Measurements from ENCODE around the gene ARID5B. TPM values are rescaled to one million over a fixed set of nuclear protein-coding genes. Genes with fewer than 3 reads are reported as not detected.

Gene ARID5B
- total and polyA plus RNA-seq, 5 donors from 2014 or later: 58.1 to 169 (median 64.0) TPM

- no peaks in the 10 kb centered on the region for H3K9me3 ChIP-seq (ENCODE audit: control insufficient read depth in 2 of 2, low read length in 2 of 2)
- ATAC-seq (ENCODE audit: low read depth in 2 of 2): no peak
- no peaks in the 10 kb centered on the region for H3K27me3 Mint-ChIP-seq
- peaks cover 27% of the 10 kb centered on the region for H3K36me3 Mint-ChIP-seq
- H3K36me3 ChIP-seq (ENCODE audit: control insufficient read depth, insufficient read depth, low read length): peaks cover 8% of the 10 kb centered on the region
- H3K27me3 ChIP-seq (ENCODE audit: control insufficient read depth, insufficient read depth, low read length): no peaks in the 10 kb centered on the region
- H3K4me1 Mint-ChIP-seq: peaks cover 38 to 86% (median 69%) of the 10 kb centered on the region in 4 donors
- peak overlapping the region; percentile 92 for H3K27ac ChIP-seq (ENCODE audit: insufficient read depth, low read length, poor library complexity, severe bottlenecking)
- peak overlapping the region in 3 of 4 donors; percentile 52 to 72 (median 53) for H3K4me3 Mint-ChIP-seq
- no peaks in the 10 kb centered on the region for H3K9me3 Mint-ChIP-seq
- H3K4me3 ChIP-seq (ENCODE audit: low read depth, low read length): no peak overlapping the region
- DNase-seq: no peak
- peaks cover 75% of the 10 kb centered on the region for H3K4me1 ChIP-seq (ENCODE audit: control insufficient read depth, insufficient read depth, low read length, poor library complexity, severe bottlenecking)
- peak overlapping the region; percentile 84 to 98 (median 98) for H3K27ac Mint-ChIP-seq
Measured at GRCh38 chr10:61991166-61991565, 89.7 kb downstream of the ARID5B start.

- peak overlapping the region; percentile 92 for H3K27ac ChIP-seq (ENCODE audit: insufficient read depth, low read length, poor library complexity, severe bottlenecking)
- ATAC-seq (ENCODE audit: low read depth in 2 of 2): no peak
- H3K36me3 ChIP-seq (ENCODE audit: control insufficient read depth, insufficient read depth, low read length): peaks cover 6% of the 10 kb centered on the region
- Mint-ChIP-seq H3K27ac (peak overlapping the region; percentile 84 to 98 (median 98)), H3K36me3 (peaks cover 28% of the 10 kb centered on the region), H3K4me1 (peaks cover 34 to 82% (median 65%) of the 10 kb centered on the region in 4 donors), H3K9me3 (no peaks in the 10 kb centered on the region), H3K27me3 (no peaks in the 10 kb centered on the region), H3K4me3 (peak overlapping the region; percentile 60 to 90 (median 68))
- H3K9me3 ChIP-seq (ENCODE audit: control insufficient read depth in 2 of 2, low read length in 2 of 2): no peaks in the 10 kb centered on the region
- H3K27me3 ChIP-seq (ENCODE audit: control insufficient read depth, insufficient read depth, low read length): no peaks in the 10 kb centered on the region
- H3K4me1 ChIP-seq (ENCODE audit: control insufficient read depth, insufficient read depth, low read length, poor library complexity, severe bottlenecking): peaks cover 66% of the 10 kb centered on the region
- H3K4me3 ChIP-seq (ENCODE audit: low read depth, low read length): peak overlapping the region; percentile 87
- peak in 1 of 3 donors; percentile 26 for DNase-seq
Measured at GRCh38 chr10:61992059-61992460, 90.6 kb downstream of the ARID5B start.

- Histone ChIP-seq H3K9me3 (ENCODE audit: control insufficient read depth in 2 of 2, low read length in 2 of 2) (no peaks in the 10 kb centered on the region), H3K27me3 (ENCODE audit: control insufficient read depth, insufficient read depth, low read length) (no peaks in the 10 kb centered on the region), H3K27ac (ENCODE audit: insufficient read depth, low read length, poor library complexity, severe bottlenecking) (peak overlapping the region; percentile 92), H3K4me3 (ENCODE audit: low read depth, low read length) (peak overlapping the region; percentile 87), H3K4me1 (ENCODE audit: control insufficient read depth, insufficient read depth, low read length, poor library complexity, severe bottlenecking) (peaks cover 59% of the 10 kb centered on the region), H3K36me3 (ENCODE audit: control insufficient read depth, insufficient read depth, low read length) (peaks cover 9% of the 10 kb centered on the region)
- Mint-ChIP-seq H3K9me3 (no peaks in the 10 kb centered on the region), H3K27me3 (no peaks in the 10 kb centered on the region), H3K27ac (peak overlapping the region; percentile 84 to 98 (median 98)), H3K4me3 (peak overlapping the region; percentile 60 to 90 (median 68)), H3K4me1 (peaks cover 30 to 79% (median 60%) of the 10 kb centered on the region in 4 donors), H3K36me3 (peaks cover 34% of the 10 kb centered on the region)
- DNase-seq (peak; percentile 52 to 90 (median 87)), ATAC-seq (ENCODE audit: low read depth in 2 of 2) (peak; percentile 79 to 83)
Measured at GRCh38 chr10:61992671-61993668, 91.5 kb downstream of the ARID5B start.

GRCh38 chr10:61993711-61994401, 92.4 kb downstream of the ARID5B start:
- DNase-seq: peak in 2 of 3 donors; percentile 48 to 52
- Histone ChIP-seq H3K4me1 (ENCODE audit: control insufficient read depth, insufficient read depth, low read length, poor library complexity, severe bottlenecking) (peaks cover 50% of the 10 kb centered on the region), H3K4me3 (ENCODE audit: low read depth, low read length) (peak overlapping the region; percentile 87), H3K27me3 (ENCODE audit: control insufficient read depth, insufficient read depth, low read length) (no peaks in the 10 kb centered on the region), H3K36me3 (ENCODE audit: control insufficient read depth, insufficient read depth, low read length) (peaks cover 16% of the 10 kb centered on the region), H3K27ac (ENCODE audit: insufficient read depth, low read length, poor library complexity, severe bottlenecking) (peak overlapping the region; percentile 92), H3K9me3 (ENCODE audit: control insufficient read depth in 2 of 2, low read length in 2 of 2) (no peaks in the 10 kb centered on the region)
- ATAC-seq (ENCODE audit: low read depth in 2 of 2): no peak
- peaks cover 26 to 79% (median 62%) of the 10 kb centered on the region in 4 donors for H3K4me1 Mint-ChIP-seq
- H3K4me3 Mint-ChIP-seq: peak overlapping the region; percentile 60 to 90 (median 68)
- H3K9me3 Mint-ChIP-seq: no peaks in the 10 kb centered on the region
- H3K27me3 Mint-ChIP-seq: no peaks in the 10 kb centered on the region
- H3K27ac Mint-ChIP-seq: peak overlapping the region; percentile 84 to 98 (median 98)
- peaks cover 41% of the 10 kb centered on the region for H3K36me3 Mint-ChIP-seq

GRCh38 chr10:61994405-61995219, 93.1 kb downstream of the ARID5B start:
- H3K36me3 ChIP-seq (ENCODE audit: control insufficient read depth, insufficient read depth, low read length): peaks cover 23% of the 10 kb centered on the region
- Mint-ChIP-seq H3K4me3 (peak overlapping the region; percentile 22 to 90 (median 50)), H3K36me3 (peaks cover 46% of the 10 kb centered on the region), H3K4me1 (peaks cover 26 to 80% (median 64%) of the 10 kb centered on the region in 4 donors), H3K27ac (peak overlapping the region; percentile 84 to 98 (median 98)), H3K9me3 (no peaks in the 10 kb centered on the region), H3K27me3 (no peaks in the 10 kb centered on the region)
- DNase-seq (no peak), ATAC-seq (ENCODE audit: low read depth in 2 of 2) (no peak)
- no peaks in the 10 kb centered on the region for H3K9me3 ChIP-seq (ENCODE audit: control insufficient read depth in 2 of 2, low read length in 2 of 2)
- H3K4me3 ChIP-seq (ENCODE audit: low read depth, low read length): peak overlapping the region; percentile 87
- H3K27me3 ChIP-seq (ENCODE audit: control insufficient read depth, insufficient read depth, low read length): no peaks in the 10 kb centered on the region
- H3K4me1 ChIP-seq (ENCODE audit: control insufficient read depth, insufficient read depth, low read length, poor library complexity, severe bottlenecking): peaks cover 49% of the 10 kb centered on the region
- H3K27ac ChIP-seq (ENCODE audit: insufficient read depth, low read length, poor library complexity, severe bottlenecking): peak overlapping the region; percentile 92

- peaks cover 28% of the 10 kb centered on the region for H3K36me3 ChIP-seq (ENCODE audit: control insufficient read depth, insufficient read depth, low read length)
- no peaks in the 10 kb centered on the region for H3K9me3 ChIP-seq (ENCODE audit: control insufficient read depth in 2 of 2, low read length in 2 of 2)
- peaks cover 46% of the 10 kb centered on the region for H3K36me3 Mint-ChIP-seq
- peak overlapping the region; percentile 26 for H3K27ac ChIP-seq (ENCODE audit: insufficient read depth, low read length, poor library complexity, severe bottlenecking)
- H3K4me3 ChIP-seq (ENCODE audit: low read depth, low read length): no peak overlapping the region
- DNase-seq: no peak
- H3K4me1 ChIP-seq (ENCODE audit: control insufficient read depth, insufficient read depth, low read length, poor library complexity, severe bottlenecking): peaks cover 43% of the 10 kb centered on the region
- H3K27ac Mint-ChIP-seq: peak overlapping the region in 2 of 3 donors; percentile 56 to 74
- no peaks in the 10 kb centered on the region for H3K27me3 Mint-ChIP-seq
- peaks cover 26 to 80% (median 61%) of the 10 kb centered on the region in 4 donors for H3K4me1 Mint-ChIP-seq
- H3K4me3 Mint-ChIP-seq: no peak overlapping the region
- no peaks in the 10 kb centered on the region for H3K27me3 ChIP-seq (ENCODE audit: control insufficient read depth, insufficient read depth, low read length)
- H3K9me3 Mint-ChIP-seq: no peaks in the 10 kb centered on the region
- no peak for ATAC-seq (ENCODE audit: low read depth in 2 of 2)
Measured at GRCh38 chr10:61995220-61995503, 93.7 kb downstream of the ARID5B start.

- ATAC-seq (ENCODE audit: low read depth in 2 of 2): no peak
- H3K27me3 ChIP-seq (ENCODE audit: control insufficient read depth, insufficient read depth, low read length): no peaks in the 10 kb centered on the region
- no peak for DNase-seq
- peaks cover 53% of the 10 kb centered on the region for H3K36me3 ChIP-seq (ENCODE audit: control insufficient read depth, insufficient read depth, low read length)
- no peaks in the 10 kb centered on the region for H3K9me3 ChIP-seq (ENCODE audit: control insufficient read depth in 2 of 2, low read length in 2 of 2)
- no peak overlapping the region for H3K27ac ChIP-seq (ENCODE audit: insufficient read depth, low read length, poor library complexity, severe bottlenecking)
- H3K4me1 Mint-ChIP-seq: peaks cover 23 to 84% (median 56%) of the 10 kb centered on the region in 4 donors
- H3K27me3 Mint-ChIP-seq: no peaks in the 10 kb centered on the region
- peak overlapping the region in 1 of 4 donors; percentile 14 for H3K4me3 Mint-ChIP-seq
- peaks cover 57% of the 10 kb centered on the region for H3K36me3 Mint-ChIP-seq
- H3K4me3 ChIP-seq (ENCODE audit: low read depth, low read length): no peak overlapping the region
- peak overlapping the region; percentile 16 to 92 (median 40) for H3K27ac Mint-ChIP-seq
- peaks cover 27% of the 10 kb centered on the region for H3K4me1 ChIP-seq (ENCODE audit: control insufficient read depth, insufficient read depth, low read length, poor library complexity, severe bottlenecking)
- peaks cover 0 to 1% (median 0%) of the 10 kb centered on the region in 7 donors for H3K9me3 Mint-ChIP-seq
Measured at GRCh38 chr10:61998937-61999336, 97.4 kb downstream of the ARID5B start.
